ENCODE results near the gene SDC3.

Gene SDC3

DNA sequence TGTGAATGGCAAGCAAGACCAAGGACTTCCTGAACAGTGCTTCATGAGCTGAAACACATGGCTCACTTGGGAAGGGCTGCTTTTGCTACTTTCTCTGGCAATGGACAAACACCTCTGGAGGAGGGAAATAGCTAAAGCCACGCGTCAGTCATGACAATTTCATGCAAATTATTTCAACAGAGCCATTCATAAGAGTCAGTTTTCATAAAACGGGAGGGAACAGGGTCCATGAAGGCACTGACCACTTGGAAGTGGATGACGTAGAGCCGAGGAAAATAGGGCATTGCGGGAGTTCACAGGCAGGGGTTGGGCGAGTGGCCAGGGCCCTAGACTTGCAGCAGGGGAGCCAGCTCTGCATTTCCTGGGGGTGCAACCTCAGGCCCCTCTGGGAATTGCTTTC lies 43.9 kb downstream of the SDC3 start:
- peak; percentile 17 for DNase-seq (ENCODE audit: low read depth)
- TF ChIP-seq, protein P1, sequence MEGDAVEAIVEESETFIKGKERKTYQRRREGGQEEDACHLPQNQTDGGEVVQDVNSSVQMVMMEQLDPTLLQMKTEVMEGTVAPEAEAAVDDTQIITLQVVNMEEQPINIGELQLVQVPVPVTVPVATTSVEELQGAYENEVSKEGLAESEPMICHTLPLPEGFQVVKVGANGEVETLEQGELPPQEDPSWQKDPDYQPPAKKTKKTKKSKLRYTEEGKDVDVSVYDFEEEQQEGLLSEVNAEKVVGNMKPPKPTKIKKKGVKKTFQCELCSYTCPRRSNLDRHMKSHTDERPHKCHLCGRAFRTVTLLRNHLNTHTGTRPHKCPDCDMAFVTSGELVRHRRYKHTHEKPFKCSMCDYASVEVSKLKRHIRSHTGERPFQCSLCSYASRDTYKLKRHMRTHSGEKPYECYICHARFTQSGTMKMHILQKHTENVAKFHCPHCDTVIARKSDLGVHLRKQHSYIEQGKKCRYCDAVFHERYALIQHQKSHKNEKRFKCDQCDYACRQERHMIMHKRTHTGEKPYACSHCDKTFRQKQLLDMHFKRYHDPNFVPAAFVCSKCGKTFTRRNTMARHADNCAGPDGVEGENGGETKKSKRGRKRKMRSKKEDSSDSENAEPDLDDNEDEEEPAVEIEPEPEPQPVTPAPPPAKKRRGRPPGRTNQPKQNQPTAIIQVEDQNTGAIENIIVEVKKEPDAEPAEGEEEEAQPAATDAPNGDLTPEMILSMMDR (conservative IDR thresholded peaks at IDR 0.05; ENCODE audit: control insufficient read depth, insufficient read depth, low read depth, low read length): no peak

DNA sequence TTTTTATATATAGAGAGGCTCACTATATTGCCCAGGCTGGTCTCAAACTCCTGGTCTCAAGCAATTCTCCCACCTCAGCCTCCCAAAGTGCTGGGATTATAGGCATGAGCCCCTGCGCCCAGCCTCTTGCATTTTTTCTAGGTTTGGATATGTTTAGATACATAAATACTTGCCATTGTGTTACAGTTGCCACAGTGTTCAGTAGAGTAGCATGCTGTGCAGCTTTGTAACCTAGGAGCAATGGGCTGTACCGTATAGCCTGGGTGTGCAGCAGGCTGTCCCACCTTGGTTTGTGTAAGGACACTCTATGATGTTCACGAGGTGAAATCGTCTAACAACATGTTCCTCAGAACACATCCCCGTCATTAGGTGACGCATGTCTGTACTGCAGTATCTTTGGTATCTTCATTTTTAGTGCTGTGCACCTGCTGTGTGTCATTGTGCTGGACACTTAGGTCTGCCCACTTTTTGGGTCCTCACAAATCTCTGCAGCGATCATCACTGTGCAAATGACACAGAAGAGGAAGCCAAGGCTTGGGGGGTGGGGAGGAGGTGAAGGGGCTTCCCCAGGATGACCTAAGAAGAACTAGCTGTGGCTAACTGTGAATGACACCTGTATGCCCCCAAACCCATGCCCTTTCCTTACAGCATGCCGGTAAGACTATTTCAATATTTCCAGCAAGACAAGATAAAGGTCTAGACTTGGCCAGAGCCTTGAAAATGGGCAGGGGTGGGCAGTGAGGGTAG lies 44.5 kb downstream of the SDC3 start:
- no peak overlapping the region for H3K4me3 ChIP-seq (ENCODE audit: control insufficient read depth, low read depth, low read length)
- TF ChIP-seq, protein P1 (conservative IDR thresholded peaks at IDR 0.05; ENCODE audit: control insufficient read depth, insufficient read depth, low read depth, low read length): no peak
- DNase-seq (ENCODE audit: low read depth): no peak

More for the DNA sequence above, 43.9 kb downstream of the SDC3 start:
- no peak overlapping the region for H3K4me3 ChIP-seq (ENCODE audit: control insufficient read depth, low read depth, low read length)

DNA sequence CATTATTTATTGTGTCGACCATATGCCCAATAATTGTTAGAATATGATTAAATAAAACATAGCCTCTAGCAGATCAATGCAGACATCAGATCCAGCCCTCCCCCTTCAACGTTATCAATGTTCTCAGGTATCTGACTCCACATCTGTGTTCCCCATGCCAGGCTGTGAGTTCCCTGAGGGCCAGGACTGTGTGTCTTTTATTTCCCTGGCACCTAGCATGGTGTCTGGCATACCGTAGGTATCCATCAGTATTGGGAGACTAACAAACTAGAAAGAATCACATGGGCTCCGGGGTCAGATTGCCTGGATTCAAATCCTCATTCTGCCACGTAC lies 48.3 kb downstream of the SDC3 start:
- TF ChIP-seq, protein P1 (conservative IDR thresholded peaks at IDR 0.05; ENCODE audit: control insufficient read depth, insufficient read depth, low read depth, low read length): no peak
- no peak for DNase-seq (ENCODE audit: low read depth)

DNA sequence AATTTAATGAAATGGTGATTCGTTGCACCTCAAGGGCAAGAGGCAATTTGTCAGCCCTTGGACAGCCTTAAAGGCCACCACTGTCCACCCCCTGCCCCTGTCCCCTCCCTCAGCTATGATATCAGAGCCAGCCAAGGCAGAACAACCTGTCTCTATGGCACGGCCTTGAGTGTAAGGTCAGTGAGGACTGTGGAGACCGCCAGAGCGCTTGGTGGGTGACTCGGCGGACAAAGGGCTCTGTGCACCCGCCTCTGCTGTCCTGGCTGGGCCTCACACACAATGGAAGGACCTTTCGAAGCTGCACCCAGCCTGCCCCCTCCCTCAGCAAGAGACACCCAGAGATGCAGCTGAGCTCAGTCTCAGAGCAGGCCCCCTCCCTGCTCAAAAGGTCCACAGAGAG lies 50.6 kb downstream of the SDC3 start:
- TF ChIP-seq, protein P1 (conservative IDR thresholded peaks at IDR 0.05; ENCODE audit: control insufficient read depth, insufficient read depth, low read depth, low read length): no peak
- H3K4me3 ChIP-seq (ENCODE audit: control insufficient read depth, low read depth, low read length): no peak overlapping the region
- DNase-seq (ENCODE audit: low read depth): no peak

More for the DNA sequence above, 48.3 kb downstream of the SDC3 start:
- H3K4me3 ChIP-seq (ENCODE audit: control insufficient read depth, low read depth, low read length): no peak overlapping the region

DNA sequence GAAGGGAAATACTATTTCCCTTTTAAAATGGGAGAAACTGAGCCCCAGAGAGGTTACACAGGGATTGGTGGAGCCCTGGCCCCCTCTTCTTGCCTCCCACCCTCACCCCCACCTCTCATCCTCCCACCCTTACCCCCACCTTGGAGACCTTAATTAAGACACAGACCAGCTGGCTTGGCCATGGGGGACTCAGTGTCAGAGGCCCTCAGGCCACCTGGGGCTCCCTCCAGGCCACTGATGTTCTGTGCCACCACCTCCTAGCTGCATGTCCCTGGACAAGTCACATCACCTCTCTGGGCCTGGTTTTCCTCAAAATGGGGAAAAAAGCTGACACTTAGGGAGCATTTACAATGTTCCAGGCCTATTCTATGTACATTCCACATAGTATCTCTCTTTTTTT lies 51.5 kb downstream of the SDC3 start:
- no peak for DNase-seq (ENCODE audit: low read depth)
- no peak overlapping the region for H3K4me3 ChIP-seq (ENCODE audit: control insufficient read depth, low read depth, low read length)
- TF ChIP-seq, protein P1 (conservative IDR thresholded peaks at IDR 0.05; ENCODE audit: control insufficient read depth, insufficient read depth, low read depth, low read length): no peak

DNA sequence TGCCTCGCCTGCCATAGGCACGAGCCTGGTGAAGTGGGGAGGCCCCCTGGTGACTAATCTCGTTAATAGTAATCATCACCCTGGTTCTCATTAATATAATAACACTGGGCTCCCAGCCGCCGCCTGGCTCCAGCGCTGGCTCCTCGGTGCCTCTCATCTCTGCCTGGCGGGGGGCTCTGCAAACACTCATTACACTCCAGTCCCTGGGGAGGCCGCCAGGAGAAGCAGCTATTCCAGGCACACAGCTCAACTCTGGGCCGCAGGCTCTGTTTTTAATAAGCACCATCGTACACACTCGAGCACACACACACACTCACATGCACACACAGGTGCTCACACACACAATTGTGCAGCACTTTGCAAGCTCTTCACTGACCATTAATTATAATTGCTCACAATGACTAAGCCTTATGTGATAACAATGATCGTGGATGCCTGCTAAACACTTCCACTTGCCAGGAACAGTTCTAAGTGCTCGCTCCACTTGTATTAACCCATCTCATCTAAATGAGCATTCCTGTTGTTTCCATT lies 52.2 kb downstream of the SDC3 start:
- TF ChIP-seq, protein P1 (conservative IDR thresholded peaks at IDR 0.05; ENCODE audit: control insufficient read depth, insufficient read depth, low read depth, low read length): no peak
- no peak overlapping the region for H3K4me3 ChIP-seq (ENCODE audit: control insufficient read depth, low read depth, low read length)
- peak; percentile 19 for DNase-seq (ENCODE audit: low read depth)
